A204.1 (cell line): ENCODE measurements around the gene SURF1.
"Not testable (repeated sequence)": the region's sequence is repeated elsewhere in the genome, so short reads cannot be mapped to it uniquely, and the experiment has no call there.

ENCODE experiments used
- FAIRE-seq: peaks from 2 replicates; lab custom pipeline; 2012; peaks lifted over from hg19 to GRCh38; lab: Jason Lieb, UNC

SURF1 gene

DNA sequence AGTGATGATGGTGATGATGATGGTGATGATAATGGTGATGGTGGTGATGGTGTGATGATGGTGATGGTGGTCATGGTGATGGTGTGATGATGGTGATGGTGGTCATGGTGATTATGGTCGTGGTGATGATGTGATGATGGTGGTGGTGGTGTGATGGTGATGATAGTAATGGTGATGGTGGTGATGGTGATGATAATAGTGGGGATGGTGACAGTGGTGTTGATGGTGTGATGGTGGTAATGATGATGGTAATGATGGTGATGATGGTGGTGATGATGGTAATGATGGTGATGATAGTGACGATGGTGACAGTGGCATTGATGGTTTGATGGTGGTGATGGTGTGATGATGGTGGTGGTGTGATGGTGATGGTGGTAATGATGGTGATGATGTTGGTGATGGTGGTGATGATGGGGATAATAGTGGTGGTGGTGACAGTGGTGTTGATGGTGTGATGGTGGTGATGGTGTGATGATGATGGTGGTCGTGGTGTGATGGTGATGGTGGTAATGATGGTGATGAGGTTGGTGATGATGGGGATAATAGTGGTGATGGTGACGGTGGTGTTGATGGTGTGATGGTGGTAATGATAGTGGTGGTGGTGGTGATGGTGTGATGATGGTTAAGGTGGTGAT, 26.3 kb upstream of the SURF1 start:
- no peak for FAIRE-seq

GRCh38 chr9:133380734-133381133, 24.4 kb upstream of the SURF1 start:
- FAIRE-seq = no peak

DNA sequence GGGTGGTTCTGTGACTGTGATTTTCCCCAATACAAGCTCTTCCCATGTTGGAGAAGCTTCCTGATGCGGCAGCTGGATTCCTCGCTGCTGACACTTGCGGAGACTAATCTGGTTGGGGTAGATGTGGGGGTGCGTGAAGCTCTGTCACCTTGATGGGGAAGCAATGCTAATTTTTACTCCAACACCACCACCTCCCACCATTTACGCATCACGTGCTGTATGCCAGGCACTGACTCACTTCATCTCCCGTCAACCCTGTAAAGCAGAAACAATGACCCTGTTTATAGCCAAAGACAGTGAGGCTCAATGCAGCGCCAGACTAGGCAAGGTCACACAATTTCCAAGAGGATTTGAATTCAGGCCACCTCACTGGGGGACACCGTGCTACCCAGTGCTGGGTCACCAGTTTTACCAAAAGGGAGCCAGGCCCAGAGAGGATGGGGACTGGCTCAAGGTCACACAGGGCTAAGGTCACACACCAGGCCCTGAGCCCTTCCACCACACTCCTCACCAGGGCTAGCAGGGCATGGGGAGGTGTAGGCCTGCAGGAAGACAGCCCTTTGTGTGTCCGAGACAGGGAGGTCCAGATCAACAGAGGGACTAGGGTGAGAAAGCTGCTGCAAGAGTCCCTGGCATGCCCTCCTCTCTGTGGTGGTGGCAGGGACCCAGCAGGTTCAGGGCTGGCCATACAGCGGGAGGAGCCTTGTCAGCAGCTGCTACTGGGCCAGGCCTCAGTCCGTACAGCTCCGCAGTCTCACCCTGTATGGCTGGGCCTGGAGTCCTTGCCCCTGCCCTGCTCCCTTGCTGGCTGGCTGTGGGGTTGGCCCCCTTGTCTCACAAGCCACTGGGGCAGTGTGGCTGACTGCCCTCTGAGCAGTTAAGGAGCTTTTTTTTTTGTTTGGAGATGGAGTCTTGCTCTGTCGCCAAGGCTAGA, 23.1 kb upstream of the SURF1 start:
- no peak for FAIRE-seq

DNA sequence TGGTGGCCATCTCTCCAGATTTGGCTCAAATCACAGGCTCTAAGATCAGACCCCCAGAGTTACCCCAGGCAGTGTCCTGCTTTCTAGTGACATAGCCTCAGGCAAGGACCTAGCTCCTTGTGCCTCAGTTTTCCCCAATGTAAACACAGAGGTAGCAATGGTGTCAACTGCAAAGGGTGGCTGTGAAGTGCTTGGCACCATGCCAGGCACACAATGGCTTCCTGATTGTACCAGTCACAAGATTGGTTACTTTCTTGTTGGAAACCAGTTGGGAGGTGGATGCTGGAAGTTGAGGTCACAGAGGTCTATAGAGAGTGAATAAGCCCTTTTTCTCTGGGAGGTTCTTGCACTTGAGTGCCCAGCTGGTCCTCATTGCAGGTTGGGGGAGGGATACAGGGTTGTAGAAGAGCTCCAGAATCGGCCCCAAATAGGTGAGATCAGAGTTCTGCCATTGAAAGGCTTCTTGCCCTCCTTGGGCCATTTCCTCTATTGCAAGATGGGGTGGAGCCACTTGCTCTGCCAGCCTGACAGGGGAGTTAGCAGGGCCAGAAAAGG, 22.2 kb upstream of the SURF1 start:
- FAIRE-seq = no peak

GRCh38 chr9:133377721-133378216, 21.5 kb upstream of the SURF1 start:
- no peak for FAIRE-seq

DNA sequence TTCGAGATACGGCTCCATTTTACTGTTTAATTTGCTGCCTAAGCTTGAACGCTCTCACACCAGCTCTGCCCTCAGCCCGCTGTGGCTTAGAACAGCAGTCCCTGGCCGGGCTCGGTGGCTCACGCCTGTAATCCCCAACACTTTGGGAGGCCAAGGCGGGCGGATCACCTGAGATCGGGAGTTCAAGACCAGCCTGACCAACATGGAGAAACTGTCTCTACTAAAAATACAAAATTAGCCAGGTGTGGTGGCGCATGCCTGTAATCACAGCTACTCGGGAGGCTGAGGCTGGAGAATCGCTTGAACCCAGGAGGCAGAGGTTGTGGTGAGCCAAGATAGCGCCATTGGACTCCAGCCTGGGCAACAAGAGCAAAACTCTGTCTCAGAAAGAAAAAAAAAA, 21.0 kb upstream of the SURF1 start:
- FAIRE-seq = not testable (repeated sequence)

GRCh38 chr9:133375724-133376654, 19.7 kb upstream of the SURF1 start, which contains the start of the genes STKLD1 and SURF4:
TSS of gene STKLD1 (plus strand) at chr9:133376366. CDS start at chr9:133376474, 108 bp downstream.
TSS of gene SURF4 (minus strand) at chr9:133376060. CDS start at chr9:133375969, 91 bp downstream.
- FAIRE-seq = no peak

DNA sequence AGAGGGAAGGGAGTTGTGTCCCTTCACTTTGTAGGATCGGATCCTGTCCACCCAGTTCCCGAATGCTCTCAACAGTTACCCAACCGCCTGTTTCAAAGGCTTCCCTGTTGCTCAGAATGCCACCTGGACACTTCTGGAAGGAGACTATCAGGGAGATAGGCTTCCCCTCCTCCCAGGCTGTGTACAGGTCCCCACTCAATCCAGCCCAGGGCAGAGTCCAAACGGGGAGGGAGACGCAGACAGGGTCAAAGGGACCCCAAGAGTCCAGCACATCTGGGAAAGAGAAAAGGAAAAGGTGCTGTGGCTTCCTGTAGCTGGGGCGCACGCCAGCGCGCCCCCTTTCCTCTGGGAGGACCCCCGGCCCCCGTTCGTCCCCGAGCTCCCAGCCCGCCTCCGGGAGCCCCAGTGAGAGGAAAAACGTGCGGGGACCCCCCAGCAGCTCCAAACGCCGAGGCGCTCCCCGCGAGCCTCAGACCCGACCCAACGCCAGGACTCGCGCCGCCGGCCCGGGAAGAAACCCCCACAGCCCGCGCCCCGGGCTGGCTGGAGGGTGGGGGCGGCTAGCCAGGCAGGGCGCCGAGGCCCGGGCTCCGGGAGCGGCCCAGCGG, 18.9 kb upstream of the SURF1 start:
- FAIRE-seq = no peak

DNA sequence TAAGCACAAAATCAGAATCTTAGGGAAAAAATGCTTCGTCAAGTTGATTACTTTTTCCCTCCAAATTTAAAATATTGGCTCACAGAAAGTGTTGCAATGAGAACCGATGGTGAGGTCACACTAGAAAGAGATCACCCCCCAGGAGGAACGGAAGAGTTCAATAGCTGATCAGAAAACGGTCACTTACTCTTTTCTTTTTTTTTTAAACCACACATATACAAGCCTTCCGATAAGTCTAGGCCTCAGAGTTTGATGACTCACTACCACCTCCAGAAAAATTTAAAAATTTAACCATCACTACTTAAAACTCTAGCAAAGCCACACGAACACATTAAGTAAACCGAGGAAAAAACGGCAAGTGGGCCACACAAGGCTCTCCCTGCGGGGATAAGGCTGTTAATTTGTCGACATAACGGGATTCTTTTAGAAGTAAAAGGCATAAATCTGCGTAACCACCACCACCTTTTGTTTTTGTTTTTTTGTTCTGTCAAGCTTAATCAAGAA, 18.4 kb upstream of the SURF1 start:
- FAIRE-seq = no peak

GRCh38 chr9:133372144-133372543, 15.9 kb upstream of the SURF1 start:
- FAIRE-seq = no peak

DNA sequence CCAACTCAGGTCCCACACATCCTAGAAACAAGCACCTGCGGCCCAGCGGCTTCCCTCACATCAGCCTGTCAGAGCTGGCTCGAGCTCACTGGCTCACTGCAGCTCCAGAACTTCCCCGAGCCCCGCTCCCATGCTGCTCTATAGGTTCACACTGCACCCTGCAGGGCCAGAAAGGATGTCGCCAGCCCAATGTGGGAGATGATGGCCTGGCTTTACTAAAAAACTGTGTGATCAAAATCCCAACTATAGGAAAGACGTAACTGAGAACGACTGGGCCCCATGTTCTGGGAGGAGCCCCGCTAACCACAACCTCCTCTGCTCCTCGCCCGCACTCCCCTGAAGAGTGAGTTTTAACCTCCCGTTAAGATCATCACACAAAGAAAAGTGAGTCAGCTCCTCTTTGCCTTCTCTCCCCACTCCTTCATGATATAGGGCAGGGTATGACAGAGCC, 15.0 kb upstream of the SURF1 start:
- FAIRE-seq = no peak

GRCh38 chr9:133370685-133371084, 14.4 kb upstream of the SURF1 start:
- no peak for FAIRE-seq

DNA sequence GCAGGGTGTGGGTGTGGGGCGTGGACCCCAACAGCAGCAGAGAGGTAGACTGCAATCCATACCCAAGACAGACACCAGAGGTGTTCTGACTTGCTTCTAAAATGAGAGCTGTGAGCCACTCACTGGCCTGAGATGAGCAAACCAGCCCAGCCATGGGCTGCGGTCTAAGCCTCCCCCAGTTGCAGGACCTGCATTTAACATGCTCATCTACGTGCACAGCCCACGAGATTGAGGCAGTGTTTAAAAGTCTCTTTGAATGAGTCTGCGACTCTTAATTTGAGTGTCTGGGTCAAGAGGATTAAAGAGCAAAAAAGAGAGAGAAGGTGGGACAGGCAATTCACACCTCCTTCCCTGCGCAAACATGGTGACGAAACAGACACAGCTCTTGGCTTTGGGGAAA, 13.6 kb upstream of the SURF1 start:
- FAIRE-seq = no peak

- FAIRE-seq = no peak
Measured at GRCh38 chr9:133369422-133369821, 13.1 kb upstream of the SURF1 start.

GRCh38 chr9:133368249-133368881, 12.1 kb upstream of the SURF1 start:
- no peak for FAIRE-seq

- no peak for FAIRE-seq
Measured at GRCh38 chr9:133367778-133368177, 11.5 kb upstream of the SURF1 start.

DNA sequence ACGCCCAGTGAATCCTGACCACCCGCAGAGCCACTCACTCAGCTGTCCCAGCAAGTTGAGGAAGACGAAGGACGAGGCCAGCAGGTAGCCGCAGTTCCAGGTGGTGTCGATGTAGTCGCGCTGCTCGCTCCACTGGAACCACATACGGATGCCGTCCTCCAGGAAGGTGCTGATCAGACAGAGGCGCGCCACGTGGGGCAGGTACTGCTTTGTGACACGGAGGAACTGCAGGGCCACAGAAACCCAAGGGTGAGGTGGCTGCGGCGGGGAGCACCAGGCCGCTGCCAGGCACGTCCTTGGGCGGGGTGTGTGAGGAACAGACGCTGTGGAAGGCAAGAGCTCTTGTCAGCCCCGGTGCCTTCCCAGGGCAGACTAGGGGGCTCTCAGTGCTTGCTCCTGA, 10.9 kb upstream of the SURF1 start:
- FAIRE-seq = no peak

DNA sequence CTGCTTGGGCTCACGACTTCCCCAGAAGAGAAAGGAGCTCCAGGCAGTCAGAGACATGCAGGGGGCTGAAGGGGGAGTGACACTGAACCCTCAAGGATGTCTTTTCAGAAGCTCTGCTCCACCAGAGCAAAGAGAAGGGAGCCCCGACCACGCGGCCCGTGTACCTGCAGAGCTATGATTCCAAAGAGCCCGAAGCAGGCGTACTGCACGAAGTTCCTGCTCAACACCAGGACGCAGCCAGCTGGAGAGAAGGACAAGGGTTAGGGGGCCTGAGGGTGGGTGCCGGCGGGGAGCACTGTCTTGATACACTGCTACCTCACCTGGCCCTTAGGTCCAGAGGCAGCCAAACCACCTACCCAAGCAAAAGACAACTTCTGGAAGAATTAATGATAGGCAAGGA, 10.1 kb upstream of the SURF1 start:
- no peak for FAIRE-seq

- FAIRE-seq = no peak
Measured at GRCh38 chr9:133362359-133363044, 6.2 kb upstream of the SURF1 start.

- FAIRE-seq = no peak
Measured at GRCh38 chr9:133361507-133362092, 5.3 kb upstream of the SURF1 start.
